ENCODE measurements around the gene AOPEP. TPM values are rescaled to one million over a fixed set of nuclear protein-coding genes. Genes with fewer than 3 reads are reported as not detected.

The AOPEP gene
- total RNA-seq, 1 experiment from 2014 or later, result 15.0 TPM

- Histone ChIP-seq H3K4me2 (ENCODE audit: insufficient read depth, insufficient read length, low read length) (no peak overlapping the region), H3K79me1 (ENCODE audit: insufficient read depth, low read depth, low read length, poor library complexity, severe bottlenecking) (no peaks in the 10 kb centered on the region), H3K27ac (ENCODE audit: insufficient read length, low read depth, low read length) (no peak overlapping the region), H3K27me3 (ENCODE audit: insufficient read depth, low read length) (no peaks in the 10 kb centered on the region), H3K9me3 (ENCODE audit: control insufficient read depth, low read depth, low read length) (no peaks in the 10 kb centered on the region), H3K4ac (ENCODE audit: low read depth, low read length) (no peak overlapping the region), H2BK120ac (ENCODE audit: low read depth, low read length, poor library complexity, severe bottlenecking) (no peak overlapping the region), H4K91ac (ENCODE audit: insufficient read length, low read depth, low read length) (no peak overlapping the region), H3K18ac (ENCODE audit: insufficient read length, low read depth, low read length) (no peak overlapping the region), H3K14ac (ENCODE audit: insufficient read depth, low read length) (no peak overlapping the region), H3K56ac (ENCODE audit: insufficient read length, low read depth, low read length) (no peak overlapping the region), H3K9ac (ENCODE audit: extremely low read depth, insufficient read length, low read length) (no peak overlapping the region), H4K8ac (replicated peaks; ENCODE audit: insufficient read length, low read depth, low read length) (no peak overlapping the region), H2AFZ (ENCODE audit: low read length) (no peak overlapping the region), H2BK15ac (ENCODE audit: low read depth, low read length) (no peak overlapping the region), H2BK20ac (ENCODE audit: low read depth, low read length, poor library complexity, severe bottlenecking) (no peak overlapping the region), H3K23ac (ENCODE audit: insufficient read length, low read depth, low read length) (no peak overlapping the region), H2AK5ac (ENCODE audit: insufficient read length, low read length) (no peak overlapping the region), H2BK12ac (ENCODE audit: insufficient read length, low read depth, low read length) (no peak overlapping the region), H2BK5ac (ENCODE audit: insufficient read length, low read length) (no peak overlapping the region), H3K23me2 (ENCODE audit: insufficient read length, low read depth, low read length, poor library complexity, severe bottlenecking) (no peaks in the 10 kb centered on the region), H3K4me1 (ENCODE audit: insufficient read depth, low read length) (no peaks in the 10 kb centered on the region), H3K79me2 (ENCODE audit: insufficient read depth, low read length) (no peaks in the 10 kb centered on the region), H3T11ph (ENCODE audit: low read length) (no peak overlapping the region), H4K5ac (ENCODE audit: insufficient read length, low read depth, low read length) (no peak overlapping the region), H4K20me1 (ENCODE audit: control insufficient read depth, insufficient read depth, insufficient read length) (no peaks in the 10 kb centered on the region)
- DNase-seq, result no peak
- Mint-ChIP-seq H3K36me3 (ENCODE audit: insufficient read depth in 1 of 3, low read depth in 3 of 3) (no peaks in the 10 kb centered on the region; a peak in 2 of 7 replicates), H3K27ac (no peak overlapping the region), H3K27me3 (ENCODE audit: low read depth) (no peaks in the 10 kb centered on the region), H3K9me3 (no peaks in the 10 kb centered on the region), H3K4me3 (no peak overlapping the region), H3K4me1 (peaks cover 13 to 21% of the 10 kb centered on the region in 2 experiments)
- no peak for TF ChIP-seq CTCF (conservative IDR thresholded peaks at IDR 0.05)
- WGBS (ENCODE audit: extremely low coverage, insufficient read length, low lambda C conversion rate), result no CpG with 5 or more reads among the region's 5 CpGs
Measured at GRCh38 chr9:94773655-94774054, 47.2 kb downstream of the AOPEP start.
